Neural progenitor cell (in vitro differentiated cells): ENCODE measurements around the gene PTGS2.

Experiments used
- EZH2 ChIP-seq: fragments of 200-600 bp; sonication (generic); IDR thresholded peaks from 2 replicates; pipeline ENCODE4 v1.6.1; 2017; ENCODE audit warnings: antibody characterized with exemption, mild to moderate bottlenecking, moderate library complexity
- TF ChIP-seq, protein P1 (sequence below): fragments of 200-600 bp; sonication (generic); IDR thresholded peaks from 2 replicates; pipeline ENCODE4 v1.5.1; 2017; ENCODE audit warnings: antibody characterized with exemption, mild to moderate bottlenecking

DNA sequence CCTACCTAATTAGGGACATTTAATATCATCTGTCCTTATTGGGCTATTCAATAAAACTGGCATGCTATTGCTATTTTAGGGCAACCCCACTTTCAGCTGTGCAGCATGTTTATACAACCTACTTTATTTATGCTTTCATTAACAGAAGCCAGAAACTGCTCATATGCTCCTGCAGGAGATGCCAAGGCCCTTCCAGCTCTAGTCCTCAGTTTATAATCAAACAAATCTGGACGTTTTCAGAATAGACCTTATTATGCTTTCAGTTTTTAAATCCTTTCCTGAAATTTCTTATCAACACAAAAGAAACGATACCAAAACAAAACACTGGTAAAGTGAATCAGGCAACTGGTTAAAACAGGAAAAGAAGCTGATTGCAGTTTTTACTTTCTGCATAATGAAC lies 53.2 kb downstream of the PTGS2 start:
- no peak for TF ChIP-seq EZH2
- TF ChIP-seq, protein P1, sequence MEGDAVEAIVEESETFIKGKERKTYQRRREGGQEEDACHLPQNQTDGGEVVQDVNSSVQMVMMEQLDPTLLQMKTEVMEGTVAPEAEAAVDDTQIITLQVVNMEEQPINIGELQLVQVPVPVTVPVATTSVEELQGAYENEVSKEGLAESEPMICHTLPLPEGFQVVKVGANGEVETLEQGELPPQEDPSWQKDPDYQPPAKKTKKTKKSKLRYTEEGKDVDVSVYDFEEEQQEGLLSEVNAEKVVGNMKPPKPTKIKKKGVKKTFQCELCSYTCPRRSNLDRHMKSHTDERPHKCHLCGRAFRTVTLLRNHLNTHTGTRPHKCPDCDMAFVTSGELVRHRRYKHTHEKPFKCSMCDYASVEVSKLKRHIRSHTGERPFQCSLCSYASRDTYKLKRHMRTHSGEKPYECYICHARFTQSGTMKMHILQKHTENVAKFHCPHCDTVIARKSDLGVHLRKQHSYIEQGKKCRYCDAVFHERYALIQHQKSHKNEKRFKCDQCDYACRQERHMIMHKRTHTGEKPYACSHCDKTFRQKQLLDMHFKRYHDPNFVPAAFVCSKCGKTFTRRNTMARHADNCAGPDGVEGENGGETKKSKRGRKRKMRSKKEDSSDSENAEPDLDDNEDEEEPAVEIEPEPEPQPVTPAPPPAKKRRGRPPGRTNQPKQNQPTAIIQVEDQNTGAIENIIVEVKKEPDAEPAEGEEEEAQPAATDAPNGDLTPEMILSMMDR = no peak
